Skeletal muscle tissue (tissue), 4 donors: ENCODE results near the gene RFX3. TPM values are rescaled to one million over a fixed set of nuclear protein-coding genes. Genes with fewer than 3 reads are reported as not detected.

ENCODE experiments used
- H3K27ac ChIP-seq: one replicate; pipeline ENCODE4 v1.7.0; 2013; ENCODE audit warnings: mild to moderate bottlenecking, low read depth, low read length, inconsistent platforms
- H3K27me3 ChIP-seq, 3 donors: one replicate each; pipeline ENCODE4 v1.7.0; 2013; ENCODE audit warnings: low read length in 3 of 3; ENCODE audit not compliant: control insufficient read depth in 3 of 3, insufficient read depth in 3 of 3
- H3K36me3 ChIP-seq, 3 donors: one replicate each; pipeline ENCODE4 v1.7.0; 2013; ENCODE audit warnings: low read length in 3 of 3; ENCODE audit not compliant: control insufficient read depth in 3 of 3, insufficient read depth in 3 of 3
- H3K4me1 ChIP-seq, 3 donors: one replicate each; pipeline ENCODE4 v1.7.0; 2013; ENCODE audit warnings: low read length in 3 of 3, mild to moderate bottlenecking in 3 of 3; ENCODE audit not compliant: control insufficient read depth in 3 of 3, insufficient read depth in 3 of 3
- H3K4me3 ChIP-seq, 3 donors: one replicate each; pipeline ENCODE4 v1.7.0; 2013; ENCODE audit warnings: low read length in 3 of 3
- H3K9ac ChIP-seq, 3 donors: one replicate each; pipeline ENCODE4 v1.7.0; 2013; ENCODE audit warnings: low read length in 3 of 3, mild to moderate bottlenecking in 3 of 3, moderate library complexity in 2 of 3, low read depth in 1 of 3
- H3K9me3 ChIP-seq, 3 donors: one replicate each; pipeline ENCODE4 v1.7.0; 2013; ENCODE audit warnings: low read length in 3 of 3; ENCODE audit not compliant: control insufficient read depth in 3 of 3
- total RNA-seq: library from RNA; depleted of rRNA; stranded (reverse); fragments of >200 nt; gene quantifications from one replicate; pipeline ENCODE4 v1.2.3, GENCODE V29; 2014
- donor health status: Osteomylitis.

RFX3 gene
- 9.9 TPM for total RNA-seq

GRCh38 chr9:3525836-3526164 is at the start of gene RFX3:
Gene RFX3 (minus strand): TSS chr9:3526001. CDS start chr9:3395588, 130,413 bp downstream.
- Histone ChIP-seq H3K27ac (peak within 1 kb of the TSS; percentile 100), H3K4me3 (peak within 1 kb of the TSS; percentile 93 to 99 (median 99)), H3K9me3 (no peaks in the 10 kb centered on the region), H3K9ac (peak within 1 kb of the TSS; percentile 100), H3K36me3 (peaks cover 0 to 4% (median 0%) of the 10 kb centered on the region in 3 donors), H3K4me1 (peaks cover 7 to 26% (median 17%) of the 10 kb centered on the region in 3 donors), H3K27me3 (no peaks in the 10 kb centered on the region)

DNA sequence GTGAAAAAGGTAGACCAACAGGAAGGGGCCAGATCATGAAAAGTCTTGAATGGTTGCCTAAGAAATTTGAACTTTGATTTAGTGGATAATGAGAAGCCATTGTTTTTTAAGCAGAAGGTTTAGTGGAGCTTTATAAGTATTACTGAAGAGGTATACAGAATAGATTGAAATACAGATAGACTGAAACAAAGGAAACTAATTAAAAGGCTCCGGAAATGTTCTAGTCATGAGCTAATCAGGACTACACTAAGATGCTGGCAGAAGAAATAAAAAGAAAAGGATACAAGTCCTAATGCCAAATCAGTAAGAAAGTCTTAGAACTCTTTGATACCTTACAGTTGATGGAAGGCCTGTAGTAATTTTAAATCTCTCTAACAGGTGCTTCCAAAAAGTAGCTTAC is 45.7 kb upstream of the RFX3 start:
- Histone ChIP-seq H3K27me3 (no peaks in the 10 kb centered on the region), H3K9ac (no peak overlapping the region), H3K36me3 (no peaks in the 10 kb centered on the region), H3K9me3 (no peaks in the 10 kb centered on the region), H3K4me1 (peaks cover 0 to 7% (median 3%) of the 10 kb centered on the region in 3 donors), H3K27ac (no peak overlapping the region), H3K4me3 (no peak overlapping the region)

GRCh38 chr9:3569529-3569928 is 43.7 kb upstream of the RFX3 start:
- no peaks in the 10 kb centered on the region for H3K36me3 ChIP-seq
- H3K4me3 ChIP-seq, result no peak overlapping the region
- H3K9ac ChIP-seq, result no peak overlapping the region
- no peak overlapping the region for H3K27ac ChIP-seq
- peaks cover 0 to 7% (median 3%) of the 10 kb centered on the region in 3 donors for H3K4me1 ChIP-seq
- H3K9me3 ChIP-seq, result no peaks in the 10 kb centered on the region
- no peaks in the 10 kb centered on the region for H3K27me3 ChIP-seq

- H3K9ac ChIP-seq, result no peak overlapping the region
- no peaks in the 10 kb centered on the region for H3K9me3 ChIP-seq
- no peak overlapping the region for H3K27ac ChIP-seq
- no peaks in the 10 kb centered on the region for H3K36me3 ChIP-seq
- H3K27me3 ChIP-seq, result no peaks in the 10 kb centered on the region
- peaks cover 0 to 7% (median 3%) of the 10 kb centered on the region in 3 donors for H3K4me1 ChIP-seq
- H3K4me3 ChIP-seq, result no peak overlapping the region
These were observed 42.2 kb upstream of the RFX3 start for GRCh38 chr9:3567988-3568387.

DNA sequence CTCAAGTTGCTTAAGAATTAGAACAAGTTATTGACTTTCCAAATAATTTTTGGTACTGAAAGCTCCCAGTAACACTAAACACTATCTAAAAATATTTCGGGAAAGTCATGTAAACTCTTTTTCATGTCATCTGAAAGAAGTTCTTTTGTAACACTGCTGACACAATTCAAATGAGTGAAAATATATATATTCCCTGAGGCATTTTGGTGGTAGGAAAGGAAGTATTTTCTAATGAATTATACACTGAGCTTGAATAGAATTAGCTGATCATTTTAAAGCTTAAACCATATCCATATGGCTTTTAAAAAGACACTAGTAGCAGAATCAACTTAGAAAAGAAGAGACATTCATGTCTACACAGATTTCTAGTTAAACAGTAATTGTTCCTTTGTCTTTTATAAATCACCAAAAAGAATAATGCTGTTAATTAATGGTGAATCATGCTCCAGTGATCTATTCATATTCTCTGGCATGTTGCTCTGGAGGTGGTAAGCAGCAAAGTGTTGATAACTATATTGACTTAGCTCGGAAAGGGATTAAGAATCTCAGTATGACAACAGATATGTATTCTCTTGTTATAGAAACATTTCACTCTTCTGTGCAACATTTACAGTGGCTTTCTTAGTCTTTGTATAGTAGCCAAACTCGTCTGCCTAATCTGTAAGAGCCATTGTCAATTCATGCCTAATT is 27.4 kb upstream of the RFX3 start:
- Histone ChIP-seq H3K4me3 (no peak overlapping the region), H3K27ac (no peak overlapping the region), H3K36me3 (peaks cover 3 to 11% (median 6%) of the 10 kb centered on the region in 3 donors), H3K27me3 (no peaks in the 10 kb centered on the region), H3K4me1 (no peaks in the 10 kb centered on the region), H3K9me3 (no peaks in the 10 kb centered on the region), H3K9ac (no peak overlapping the region)

- no peak overlapping the region for H3K4me3 ChIP-seq
- no peaks in the 10 kb centered on the region for H3K27me3 ChIP-seq
- no peak overlapping the region for H3K27ac ChIP-seq
- H3K9ac ChIP-seq, result no peak overlapping the region
- H3K9me3 ChIP-seq, result no peaks in the 10 kb centered on the region
- peaks cover 0 to 10% (median 6%) of the 10 kb centered on the region in 3 donors for H3K36me3 ChIP-seq
- no peaks in the 10 kb centered on the region for H3K4me1 ChIP-seq
These were observed 23.4 kb upstream of the RFX3 start for GRCh38 chr9:3549225-3549624.

- Histone ChIP-seq H3K36me3 (peaks cover 0 to 7% (median 6%) of the 10 kb centered on the region in 3 donors), H3K27me3 (no peaks in the 10 kb centered on the region), H3K27ac (no peak overlapping the region), H3K9me3 (no peaks in the 10 kb centered on the region), H3K4me1 (no peaks in the 10 kb centered on the region), H3K9ac (no peak overlapping the region), H3K4me3 (no peak overlapping the region)
These were observed 22.8 kb upstream of the RFX3 start for GRCh38 chr9:3548648-3549047.

DNA sequence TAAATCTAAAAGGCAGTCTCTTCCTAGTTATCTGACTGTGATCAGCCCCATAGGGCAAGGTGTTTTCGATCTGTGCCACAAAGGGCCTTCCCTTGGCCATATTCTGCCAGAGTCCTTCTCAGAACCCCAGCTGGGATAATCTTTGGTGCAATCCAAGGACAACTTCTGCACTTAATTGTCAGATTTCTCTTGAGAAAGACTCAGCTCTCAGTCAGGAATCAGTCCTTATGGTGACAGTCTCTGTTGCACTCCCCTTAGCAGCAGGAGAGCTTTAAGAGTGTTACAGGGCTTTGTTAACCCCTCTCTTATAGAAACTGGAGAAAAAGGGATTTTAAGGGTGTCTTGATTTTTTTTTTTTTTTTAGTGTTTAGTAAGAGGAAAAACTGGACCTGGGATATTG is 15.4 kb upstream of the RFX3 start:
- Histone ChIP-seq H3K9ac (no peak overlapping the region), H3K36me3 (no peaks in the 10 kb centered on the region), H3K27ac (no peak overlapping the region), H3K4me1 (no peaks in the 10 kb centered on the region), H3K9me3 (no peaks in the 10 kb centered on the region), H3K4me3 (no peak overlapping the region), H3K27me3 (no peaks in the 10 kb centered on the region)

DNA sequence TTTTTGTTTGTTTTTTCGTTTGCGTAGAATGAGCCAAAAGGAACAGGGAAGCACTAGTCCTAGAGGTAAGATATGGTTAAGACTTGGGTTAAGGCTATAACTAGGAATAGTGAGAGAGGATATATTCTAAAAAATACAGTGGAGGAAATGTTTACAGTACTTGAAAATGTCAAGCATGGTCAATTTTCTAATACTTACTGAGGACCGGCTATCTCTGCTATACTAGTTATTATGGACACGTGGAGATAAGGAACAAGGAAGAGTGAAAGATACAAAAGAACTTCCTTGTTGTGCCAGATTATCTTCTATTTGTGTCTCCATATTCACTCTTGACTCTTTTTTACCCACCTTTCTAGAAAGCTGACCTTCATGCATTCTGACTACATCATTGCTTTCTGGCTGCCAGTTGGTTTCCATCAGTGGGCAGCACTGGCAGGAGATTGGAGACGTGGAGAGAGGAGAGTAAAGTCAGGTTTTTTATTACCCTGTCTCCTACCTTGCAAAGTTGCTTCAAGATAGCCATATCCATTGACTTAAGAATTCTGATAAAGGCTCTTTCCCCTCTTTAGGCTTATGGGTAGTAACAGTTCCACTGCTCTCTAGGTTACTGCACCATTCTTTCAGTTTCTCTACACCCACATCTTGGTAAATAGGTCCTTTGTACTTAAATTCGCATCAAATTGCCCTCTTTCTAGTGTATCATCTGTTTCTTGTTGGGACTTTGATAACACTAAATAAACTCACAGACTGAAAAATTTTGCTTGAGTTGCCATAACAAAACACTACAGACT is 9.0 kb upstream of the RFX3 start:
- no peaks in the 10 kb centered on the region for H3K9me3 ChIP-seq

DNA sequence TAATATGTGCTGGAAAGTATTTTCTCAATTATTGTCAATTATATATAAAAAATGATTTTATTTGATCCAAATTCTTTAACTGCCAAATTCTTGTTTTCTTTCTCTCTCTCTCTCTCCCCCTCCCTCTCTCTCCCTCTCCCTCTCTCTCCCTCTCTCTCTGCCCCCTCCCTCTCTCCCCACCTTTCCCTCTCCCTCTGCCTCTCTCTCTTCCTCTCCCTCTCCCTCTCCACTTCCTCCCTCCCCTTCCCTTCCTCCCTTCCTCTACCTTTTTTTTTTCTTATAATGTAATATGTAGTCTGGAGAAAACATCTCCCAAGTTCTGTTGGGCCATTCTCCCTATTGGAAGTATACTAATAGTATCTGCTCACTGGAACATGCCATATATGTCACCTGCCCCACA is 6.4 kb upstream of the RFX3 start:
- Histone ChIP-seq H3K36me3 (peaks cover 0 to 5% (median 0%) of the 10 kb centered on the region in 3 donors), H3K27me3 (no peaks in the 10 kb centered on the region), H3K9me3 (no peaks in the 10 kb centered on the region), H3K27ac (no peak overlapping the region), H3K4me3 (no peak overlapping the region), H3K9ac (no peak overlapping the region), H3K4me1 (peaks cover 6 to 16% (median 11%) of the 10 kb centered on the region in 3 donors)

More for the DNA sequence above, 9.0 kb upstream of the RFX3 start:
- no peaks in the 10 kb centered on the region for H3K27me3 ChIP-seq
- peaks cover 0 to 5% (median 0%) of the 10 kb centered on the region in 3 donors for H3K36me3 ChIP-seq
- H3K27ac ChIP-seq, result no peak overlapping the region
- no peak overlapping the region for H3K4me3 ChIP-seq
- no peak overlapping the region for H3K9ac ChIP-seq
- no peaks in the 10 kb centered on the region for H3K4me1 ChIP-seq
